Stimulated activated naive CD8-positive, alpha-beta T cell treated with anti-CD3 and anti-CD28 coated beads, Interleukin-15, amount 100 ng/mL, for 72 hours (primary cell): ENCODE data around the gene ALOX5.
A peak's percentile ranks its signal among the peaks of the same experiment; 100 is the strongest.
"Not testable (repeated sequence)": the region's sequence is repeated elsewhere in the genome, so short reads cannot be mapped to it uniquely, and the experiment has no call there.

Experiments used
- ATAC-seq: fragments of 150-1000 bp; cut with Tn5 transposase; 2 replicates; pipeline ENCODE4 v1.10.0; 2021; ENCODE audit warnings: mild to moderate bottlenecking, moderate library complexity
- DNase-seq, 2 donors: peaks; one replicate each; pipeline ENCODE4 v3.0.0; 2021 to 2022
- H3K27ac Mint-ChIP-seq, 2 donors: one replicate each; pipeline ENCODE4 v1.8.0; 2022; ENCODE audit warnings: mild to moderate bottlenecking in 2 of 2, mixed read lengths in 2 of 2, moderate library complexity in 2 of 2
- H3K27me3 Mint-ChIP-seq: one replicate; pipeline ENCODE4 v1.8.0; 2022; ENCODE audit warnings: mixed read lengths
- H3K4me1 Mint-ChIP-seq: one replicate; pipeline ENCODE4 v1.8.0; 2022; ENCODE audit warnings: mild to moderate bottlenecking, mixed read lengths
- H3K4me3 Mint-ChIP-seq, 2 donors: one replicate each; pipeline ENCODE4 v1.8.0; 2022; ENCODE audit warnings: mild to moderate bottlenecking in 2 of 2, mixed read lengths in 2 of 2, moderate library complexity in 1 of 2
- H3K9me3 Mint-ChIP-seq, 2 donors: one replicate each; pipeline ENCODE4 v1.8.0; 2022; ENCODE audit warnings: mixed read lengths in 2 of 2

The ALOX5 gene

GRCh38 chr10:45382591-45382990 lies 8.6 kb downstream of the ALOX5 start:
- no peak for DNase-seq
- no peaks in the 10 kb centered on the region for H3K9me3 Mint-ChIP-seq
- no peaks in the 10 kb centered on the region for H3K4me1 Mint-ChIP-seq
- H3K27ac Mint-ChIP-seq: no peak overlapping the region
- H3K4me3 Mint-ChIP-seq: no peak overlapping the region
- H3K27me3 Mint-ChIP-seq: peaks cover 7% of the 10 kb centered on the region
- no peak for ATAC-seq

DNA sequence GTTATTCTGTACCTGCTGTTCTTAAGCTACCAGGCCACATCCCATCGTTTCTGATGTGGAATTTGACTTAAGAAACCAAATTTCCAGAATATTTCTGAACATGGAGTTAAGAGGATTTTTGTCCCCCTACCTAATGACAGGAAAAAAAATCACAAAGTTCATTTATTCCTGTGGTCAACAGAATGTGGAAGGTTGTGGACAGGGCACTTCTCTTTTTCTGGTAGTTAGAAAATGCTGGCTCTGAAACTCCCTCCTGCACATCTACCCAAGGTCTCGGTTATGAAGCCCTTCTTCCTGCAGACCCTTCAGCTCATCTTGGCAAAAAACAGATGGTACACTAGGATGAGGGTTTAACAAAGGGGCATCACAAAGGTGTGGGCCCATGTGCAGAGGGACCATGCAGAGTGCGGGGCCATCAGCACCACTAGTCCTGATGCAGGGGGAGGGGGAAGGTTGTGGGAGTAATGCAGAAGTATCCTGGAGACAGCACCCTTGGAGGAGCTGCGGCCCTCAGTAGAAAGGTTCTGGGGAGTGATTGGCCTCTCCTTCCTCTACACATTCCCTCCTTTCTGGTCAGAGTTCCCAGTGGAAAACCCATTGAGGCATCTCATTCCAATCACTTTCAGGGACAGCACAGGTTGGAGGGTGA lies 9.8 kb downstream of the ALOX5 start:
- peaks cover 0 to 2% of the 10 kb centered on the region in 2 donors for H3K9me3 Mint-ChIP-seq
- H3K27ac Mint-ChIP-seq: no peak overlapping the region
- no peaks in the 10 kb centered on the region for H3K27me3 Mint-ChIP-seq
- no peak for ATAC-seq
- no peak for DNase-seq
- no peaks in the 10 kb centered on the region for H3K4me1 Mint-ChIP-seq
- no peak overlapping the region for H3K4me3 Mint-ChIP-seq

DNA sequence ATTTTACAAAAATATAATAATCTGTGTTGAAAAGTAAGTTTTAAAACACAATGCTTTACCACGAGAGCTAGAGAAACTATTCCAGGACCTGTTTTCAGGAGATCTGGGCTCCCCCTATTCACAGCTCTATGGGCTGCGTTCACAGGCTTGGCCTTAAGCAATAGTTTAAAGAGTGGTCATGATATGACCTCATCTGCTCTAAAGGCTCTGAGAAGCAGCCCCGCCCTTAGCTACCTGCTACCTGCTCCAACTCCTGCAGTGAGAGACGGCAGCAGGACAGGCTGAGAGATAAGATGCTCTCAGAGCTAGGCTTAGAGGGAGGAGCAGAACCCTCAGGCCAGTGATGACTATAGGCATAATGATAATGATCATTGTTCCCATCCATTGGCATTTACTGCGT lies 12.6 kb downstream of the ALOX5 start:
- no peak for ATAC-seq
- Mint-ChIP-seq H3K9me3 (peaks cover 7 to 16% of the 10 kb centered on the region in 2 donors), H3K4me3 (no peak overlapping the region), H3K27ac (no peak overlapping the region), H3K4me1 (no peaks in the 10 kb centered on the region), H3K27me3 (no peaks in the 10 kb centered on the region)
- DNase-seq: no peak

DNA sequence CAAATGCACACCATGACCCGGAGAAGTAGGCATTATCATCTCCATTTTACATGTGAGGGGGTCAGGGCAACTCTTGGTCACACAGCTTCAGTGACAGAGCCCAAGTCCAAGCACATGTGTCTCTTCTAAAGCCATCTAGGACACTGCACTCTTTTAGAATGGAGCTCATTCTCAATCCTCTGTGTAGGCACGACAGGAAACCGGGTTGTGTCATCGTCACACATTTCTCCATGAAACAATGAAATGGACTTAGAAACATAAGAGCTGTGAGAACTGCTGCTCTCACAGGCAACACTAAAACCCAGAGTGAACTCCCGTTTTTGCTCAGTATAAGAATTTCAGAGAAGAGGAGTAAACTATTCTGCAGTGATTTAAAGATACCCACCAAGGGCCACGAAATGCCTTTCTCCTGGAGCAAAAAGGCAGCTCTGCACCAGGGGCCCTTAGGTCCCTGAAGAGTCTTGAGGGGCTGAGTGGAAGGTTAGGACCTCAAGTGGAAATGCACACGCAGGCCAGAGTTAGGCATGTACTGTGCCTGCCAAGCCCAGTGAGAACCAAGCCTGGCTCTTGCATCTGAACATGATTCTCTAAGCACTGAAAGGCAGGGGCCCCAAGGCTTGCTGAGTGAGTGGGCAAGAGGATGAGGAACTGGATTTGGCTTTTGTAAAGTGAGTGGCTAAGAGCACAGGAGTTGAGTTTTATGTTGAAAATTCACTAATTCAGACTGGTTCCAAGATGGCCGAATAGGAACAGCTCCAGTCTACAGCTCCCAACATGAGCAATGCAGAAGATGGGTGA lies 13.3 kb downstream of the ALOX5 start:
- Mint-ChIP-seq H3K4me1 (no peaks in the 10 kb centered on the region), H3K27ac (no peak overlapping the region), H3K4me3 (no peak overlapping the region), H3K27me3 (no peaks in the 10 kb centered on the region), H3K9me3 (peaks cover 7 to 16% of the 10 kb centered on the region in 2 donors)
- DNase-seq (no peak), ATAC-seq (no peak)

GRCh38 chr10:45389671-45390070 lies 15.7 kb downstream of the ALOX5 start:
- H3K27ac Mint-ChIP-seq, ATAC-seq, DNase-seq, H3K4me1 Mint-ChIP-seq, H3K27me3 Mint-ChIP-seq, H3K4me3 Mint-ChIP-seq: not testable (repeated sequence)
- peaks cover 7 to 20% of the 10 kb centered on the region in 2 donors for H3K9me3 Mint-ChIP-seq

- Mint-ChIP-seq H3K9me3 (peaks cover 14 to 32% of the 10 kb centered on the region in 2 donors), H3K27ac (peak overlapping the region in 1 of 2 donors; percentile 77)
- not testable (repeated sequence) for H3K4me3 Mint-ChIP-seq, H3K4me1 Mint-ChIP-seq, DNase-seq, H3K27me3 Mint-ChIP-seq
- peak; percentile 42 for ATAC-seq
Measured at GRCh38 chr10:45391636-45392035, 17.6 kb downstream of the ALOX5 start.

DNA sequence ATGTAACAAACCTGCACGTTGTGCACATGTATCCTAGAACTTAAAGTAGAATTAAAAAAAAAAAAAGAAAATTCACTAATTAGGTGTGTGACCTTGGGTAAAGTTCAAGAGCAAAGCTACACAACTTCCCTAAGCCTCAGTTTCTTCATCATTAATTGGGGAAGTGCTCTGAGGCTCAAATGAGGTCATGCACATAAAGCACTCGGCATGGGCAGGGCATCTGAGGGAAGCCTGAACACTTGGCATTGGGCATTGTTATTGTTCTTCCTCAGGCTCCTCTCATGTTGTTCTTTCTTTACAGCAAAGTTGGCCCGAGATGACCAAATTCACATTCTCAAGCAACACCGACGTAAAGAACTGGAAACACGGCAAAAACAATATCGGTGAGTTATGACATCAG lies 21.5 kb downstream of the ALOX5 start:
- Mint-ChIP-seq H3K9me3 (peaks cover 19 to 20% of the 10 kb centered on the region in 2 donors), H3K27me3 (no peaks in the 10 kb centered on the region), H3K4me1 (no peaks in the 10 kb centered on the region), H3K4me3 (no peak overlapping the region), H3K27ac (no peak overlapping the region)
- ATAC-seq (no peak), DNase-seq (no peak)

- Mint-ChIP-seq H3K9me3 (peaks cover 17 to 19% of the 10 kb centered on the region in 2 donors), H3K4me3 (no peak overlapping the region), H3K4me1 (no peaks in the 10 kb centered on the region), H3K27me3 (no peaks in the 10 kb centered on the region), H3K27ac (no peak overlapping the region)
- DNase-seq (no peak), ATAC-seq (no peak)
Measured at GRCh38 chr10:45398595-45398994, 24.6 kb downstream of the ALOX5 start.

- ATAC-seq (no peak), DNase-seq (no peak)
- H3K4me1 Mint-ChIP-seq: no peaks in the 10 kb centered on the region
- no peaks in the 10 kb centered on the region for H3K27me3 Mint-ChIP-seq
- no peak overlapping the region for H3K27ac Mint-ChIP-seq
- peaks cover 14 to 19% of the 10 kb centered on the region in 2 donors for H3K9me3 Mint-ChIP-seq
- H3K4me3 Mint-ChIP-seq: no peak overlapping the region
Measured at GRCh38 chr10:45399113-45399512, 25.1 kb downstream of the ALOX5 start.

DNA sequence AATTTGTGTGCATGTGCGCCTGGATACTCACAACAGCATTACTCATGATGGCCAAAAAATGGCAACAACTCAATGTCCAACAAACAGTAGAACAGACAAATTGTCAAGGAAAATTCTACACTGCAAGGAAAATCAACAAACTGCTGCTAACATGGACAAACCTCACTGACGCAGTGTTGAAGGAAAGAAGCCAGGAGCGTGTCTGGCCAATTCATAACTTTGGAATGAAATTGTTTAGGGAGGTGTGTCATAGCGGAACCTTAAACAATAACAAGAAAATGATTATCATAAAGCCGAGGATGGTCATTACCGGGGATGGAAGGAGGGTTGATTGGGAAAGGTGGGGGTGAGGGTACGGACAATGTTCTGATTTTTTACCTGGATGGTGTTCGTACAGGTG lies 29.1 kb downstream of the ALOX5 start:
- no peak overlapping the region for H3K4me3 Mint-ChIP-seq
- no peak overlapping the region for H3K27ac Mint-ChIP-seq
- peaks cover 4% of the 10 kb centered on the region for H3K27me3 Mint-ChIP-seq
- H3K9me3 Mint-ChIP-seq: peaks cover 0 to under 1% of the 10 kb centered on the region in 2 donors
- H3K4me1 Mint-ChIP-seq: no peaks in the 10 kb centered on the region
- no peak for DNase-seq
- no peak for ATAC-seq

- no peaks in the 10 kb centered on the region for H3K9me3 Mint-ChIP-seq
- DNase-seq (no peak), ATAC-seq (peak; percentile 50)
- no peak overlapping the region for H3K27ac Mint-ChIP-seq
- no peaks in the 10 kb centered on the region for H3K4me1 Mint-ChIP-seq
- no peak overlapping the region for H3K4me3 Mint-ChIP-seq
- peaks cover 9% of the 10 kb centered on the region for H3K27me3 Mint-ChIP-seq
Measured at GRCh38 chr10:45404087-45404769, 30.2 kb downstream of the ALOX5 start.

GRCh38 chr10:45404770-45405120 lies 30.7 kb downstream of the ALOX5 start:
- Mint-ChIP-seq H3K4me3 (no peak overlapping the region), H3K27ac (no peak overlapping the region), H3K27me3 (peaks cover 14% of the 10 kb centered on the region), H3K9me3 (no peaks in the 10 kb centered on the region), H3K4me1 (no peaks in the 10 kb centered on the region)
- no peak for ATAC-seq
- DNase-seq: no peak

DNA sequence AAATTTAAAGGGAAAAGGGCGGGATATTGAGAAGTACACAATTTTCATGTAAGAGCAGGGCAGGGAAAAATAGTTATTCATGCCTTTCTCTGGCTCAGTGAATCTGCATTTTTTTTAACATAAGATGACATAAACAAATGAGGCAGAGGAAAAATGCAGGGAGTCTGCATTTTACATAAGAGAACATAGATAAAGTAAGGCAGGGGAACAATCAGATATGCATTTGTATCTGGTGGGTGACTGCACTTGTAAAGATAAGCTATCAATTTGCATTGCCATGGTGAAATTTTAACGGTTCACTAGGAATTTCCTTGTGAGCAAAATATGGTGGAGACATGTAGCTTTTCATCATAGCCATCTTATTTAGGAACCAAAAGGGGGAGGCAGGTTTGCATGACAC lies 33.5 kb downstream of the ALOX5 start:
- Mint-ChIP-seq H3K27me3 (peaks cover 16% of the 10 kb centered on the region), H3K4me3 (no peak overlapping the region), H3K27ac (no peak overlapping the region), H3K9me3 (no peaks in the 10 kb centered on the region), H3K4me1 (no peaks in the 10 kb centered on the region)
- ATAC-seq (no peak), DNase-seq (no peak)

GRCh38 chr10:45408421-45409319 lies 34.7 kb downstream of the ALOX5 start:
- no peak overlapping the region for H3K27ac Mint-ChIP-seq
- peaks cover 16% of the 10 kb centered on the region for H3K27me3 Mint-ChIP-seq
- no peaks in the 10 kb centered on the region for H3K4me1 Mint-ChIP-seq
- no peak overlapping the region for H3K4me3 Mint-ChIP-seq
- DNase-seq: no peak
- ATAC-seq: no peak
- H3K9me3 Mint-ChIP-seq: no peaks in the 10 kb centered on the region

DNA sequence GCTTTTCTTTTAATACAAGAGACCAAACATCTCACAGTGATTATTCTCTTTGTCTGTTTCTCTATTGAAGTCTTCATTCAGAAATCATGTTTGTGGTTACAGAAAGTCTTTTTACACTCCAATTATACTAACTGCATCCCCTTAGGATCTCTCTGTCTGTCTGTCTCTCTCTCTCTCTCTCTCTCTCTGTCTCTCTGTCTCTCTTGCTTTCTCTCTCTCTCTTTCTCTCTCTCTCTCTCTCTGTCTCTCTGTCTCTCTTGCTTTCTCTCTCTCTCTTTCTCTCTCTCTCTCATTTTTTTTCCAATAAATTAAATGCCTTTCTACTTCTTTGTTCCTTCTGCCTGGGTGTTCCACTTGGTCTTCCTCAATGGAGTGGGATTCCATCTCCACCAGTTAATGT lies 35.3 kb downstream of the ALOX5 start:
- not testable (repeated sequence) for H3K4me3 Mint-ChIP-seq, DNase-seq, H3K27ac Mint-ChIP-seq, H3K4me1 Mint-ChIP-seq, H3K9me3 Mint-ChIP-seq, ATAC-seq
- H3K27me3 Mint-ChIP-seq: peaks cover 16% of the 10 kb centered on the region
